Progenitor cell of endocrine pancreas (in vitro differentiated cells): ENCODE results near the gene MDM1. TPM values are rescaled to one million over a fixed set of nuclear protein-coding genes. Genes with fewer than 3 reads are reported as not detected.

ENCODE experiments used
- DNase-seq: peaks from one replicate; pipeline ENCODE4 v3.0.0; 2021; ENCODE audit warnings: low spot score; ENCODE audit not compliant: unreplicated experiment
- H3K27ac Mint-ChIP-seq: 2 replicates; pipeline ENCODE4 v1.8.0; 2021; ENCODE audit warnings: mild to moderate bottlenecking, moderate library complexity, mixed read lengths
- H3K27me3 Mint-ChIP-seq: 2 replicates; pipeline ENCODE4 v1.8.0; 2021; ENCODE audit warnings: mixed read lengths
- H3K36me3 Mint-ChIP-seq: 2 replicates; pipeline ENCODE4 v1.8.0; 2022; ENCODE audit warnings: mixed read lengths; ENCODE audit not compliant: insufficient read depth
- H3K4me1 Mint-ChIP-seq: 2 replicates; pipeline ENCODE4 v1.8.0; 2021; ENCODE audit warnings: low read depth, mixed read lengths
- H3K4me3 Mint-ChIP-seq: 2 replicates; pipeline ENCODE4 v1.8.0; 2021; ENCODE audit warnings: low read depth, mild to moderate bottlenecking, moderate library complexity, mixed read lengths
- H3K9me3 Mint-ChIP-seq: 2 replicates; pipeline ENCODE4 v1.8.0; 2021; ENCODE audit warnings: low read depth, mixed read lengths
- CTCF ChIP-seq: fragments of 200-600 bp; sonication (generic); IDR thresholded peaks from one replicate; pipeline ENCODE4 v1.5.0; 2021; ENCODE audit warnings: antibody characterized with exemption, mild to moderate bottlenecking; ENCODE audit not compliant: unreplicated experiment
- total RNA-seq: library from RNA; stranded (reverse); gene quantifications from 2 replicates; pipeline ENCODE4 v1.2.1, GENCODE V29; 2021

The MDM1 gene
- total RNA-seq, 1 donor from 2014 or later: 24.6 TPM

- H3K27ac Mint-ChIP-seq: no peak overlapping the region
- H3K27me3 Mint-ChIP-seq: no peaks in the 10 kb centered on the region
- DNase-seq: no peak
- H3K4me3 Mint-ChIP-seq: no peak overlapping the region
- H3K36me3 Mint-ChIP-seq: no peaks in the 10 kb centered on the region
- TF ChIP-seq CTCF: no peak
- H3K4me1 Mint-ChIP-seq: peaks cover 4% of the 10 kb centered on the region
- no peaks in the 10 kb centered on the region for H3K9me3 Mint-ChIP-seq
Measured at GRCh38 chr12:68354977-68355541, 22.9 kb upstream of the MDM1 start.

- no peaks in the 10 kb centered on the region for H3K4me1 Mint-ChIP-seq
- H3K36me3 Mint-ChIP-seq: no peaks in the 10 kb centered on the region
- H3K27me3 Mint-ChIP-seq: peaks cover under 1% of the 10 kb centered on the region
- no peak for TF ChIP-seq CTCF
- H3K9me3 Mint-ChIP-seq: no peaks in the 10 kb centered on the region
- H3K4me3 Mint-ChIP-seq: no peak overlapping the region
- H3K27ac Mint-ChIP-seq: no peak overlapping the region
- no peak for DNase-seq
Measured at GRCh38 chr12:68352067-68352466, 19.9 kb upstream of the MDM1 start.

- H3K4me1 Mint-ChIP-seq: no peaks in the 10 kb centered on the region
- peaks cover 4% of the 10 kb centered on the region for H3K27me3 Mint-ChIP-seq
- no peak for TF ChIP-seq CTCF
- no peak overlapping the region for H3K4me3 Mint-ChIP-seq
- H3K36me3 Mint-ChIP-seq: no peaks in the 10 kb centered on the region
- H3K9me3 Mint-ChIP-seq: no peaks in the 10 kb centered on the region
- DNase-seq: no peak
- H3K27ac Mint-ChIP-seq: no peak overlapping the region
Measured at GRCh38 chr12:68350753-68351152, 18.6 kb upstream of the MDM1 start.

GRCh38 chr12:68349921-68350606, 17.9 kb upstream of the MDM1 start:
- DNase-seq: no peak
- Mint-ChIP-seq H3K36me3 (no peaks in the 10 kb centered on the region), H3K27ac (no peak overlapping the region), H3K9me3 (no peaks in the 10 kb centered on the region), H3K4me1 (no peaks in the 10 kb centered on the region), H3K27me3 (peaks cover 4% of the 10 kb centered on the region), H3K4me3 (no peak overlapping the region)
- TF ChIP-seq CTCF: no peak

GRCh38 chr12:68349220-68349621, 17.1 kb upstream of the MDM1 start:
- no peak overlapping the region for H3K4me3 Mint-ChIP-seq
- no peaks in the 10 kb centered on the region for H3K36me3 Mint-ChIP-seq
- H3K9me3 Mint-ChIP-seq: no peaks in the 10 kb centered on the region
- H3K27ac Mint-ChIP-seq: no peak overlapping the region
- no peak for DNase-seq
- peaks cover 4% of the 10 kb centered on the region for H3K27me3 Mint-ChIP-seq
- peaks cover 1% of the 10 kb centered on the region for H3K4me1 Mint-ChIP-seq
- no peak for TF ChIP-seq CTCF
